COLO668 (cell line): Measurements from ENCODE around the gene ALPI.
"Not testable (repeated sequence)": the region's sequence is repeated elsewhere in the genome, so short reads cannot be mapped to it uniquely, and the experiment has no call there.

Experiments
- DNase-seq: peaks from one replicate; lab custom pipeline; 2025; ENCODE audit not compliant: unreplicated experiment; lab: John Stamatoyannopoulos, UW

The ALPI gene

GRCh38 chr2:232441147-232441651, 14.8 kb upstream of the ALPI start:
- DNase-seq: no peak

GRCh38 chr2:232441922-232442321, 14.0 kb upstream of the ALPI start:
- DNase-seq: not testable (repeated sequence)

- not testable (repeated sequence) for DNase-seq
Observed at GRCh38 chr2:232442431-232442830, 13.5 kb upstream of the ALPI start.

- DNase-seq: not testable (repeated sequence)
Observed at GRCh38 chr2:232443047-232443446, 12.9 kb upstream of the ALPI start.

- DNase-seq: not testable (repeated sequence)
Observed at GRCh38 chr2:232443669-232444408, 12.1 kb upstream of the ALPI start.

- DNase-seq: peak; percentile 47
Observed at GRCh38 chr2:232444409-232445148, 11.4 kb upstream of the ALPI start.

GRCh38 chr2:232445149-232445885, 10.6 kb upstream of the ALPI start:
- DNase-seq: not testable (repeated sequence)

GRCh38 chr2:232446266-232446777, 9.6 kb upstream of the ALPI start:
- not testable (repeated sequence) for DNase-seq

- DNase-seq: no peak
Observed at GRCh38 chr2:232447091-232447620, 8.8 kb upstream of the ALPI start.

GRCh38 chr2:232447638-232448303, 8.2 kb upstream of the ALPI start:
- DNase-seq: no peak

- DNase-seq: no peak
Observed at GRCh38 chr2:232448304-232448690, 7.7 kb upstream of the ALPI start.

GRCh38 chr2:232449964-232450363, 6.0 kb upstream of the ALPI start:
- DNase-seq: no peak

- not testable (repeated sequence) for DNase-seq
Observed at GRCh38 chr2:232451645-232452044, 4.3 kb upstream of the ALPI start.

- no peak for DNase-seq
Observed at GRCh38 chr2:232454630-232455029, 1.3 kb upstream of the ALPI start.

- DNase-seq: no peak
Observed at GRCh38 chr2:232456296-232457120, 555 bp downstream of the ALPI start.

GRCh38 chr2:232457121-232458011, 1.4 kb downstream of the ALPI start:
- DNase-seq: no peak

- no peak for DNase-seq
Observed at GRCh38 chr2:232458051-232458660, 2.2 kb downstream of the ALPI start.
